CD14-positive monocyte (primary cell): ENCODE data around the gene LHFPL5. TPM values are rescaled to one million over a fixed set of nuclear protein-coding genes. Genes with fewer than 3 reads are reported as not detected.

Experiments
- DNase-seq, 3 donors: peaks; one replicate each; pipeline ENCODE4 v3.0.0-alpha.2; 2011 to 2022
- H2AFZ ChIP-seq: 2 replicates; pipeline ENCODE4 v1.6.0; 2012; ENCODE audit warnings: mild to moderate bottlenecking, low read depth, low read length, inconsistent platforms; ENCODE audit not compliant: insufficient read depth, poor library complexity, severe bottlenecking
- H3K27ac ChIP-seq, 2 donors: 1 replicate in 1 of 2; 2 replicates in 1 of 2; pipeline ENCODE4 v1.5.1; 2012 to 2013; ENCODE audit warnings: low read length in 2 of 2, control low read depth in 1 of 2, inconsistent platforms in 1 of 2, low read depth in 1 of 2, mild to moderate bottlenecking in 1 of 2
- H3K27me3 ChIP-seq, 2 donors: one replicate each; pipeline versions ENCODE4 v1.6.0 to v1.6.1; 2011 to 2013; ENCODE audit warnings: low read length in 2 of 2; ENCODE audit not compliant: control insufficient read depth in 2 of 2, insufficient read depth in 2 of 2
- H3K36me3 ChIP-seq, 2 donors: replicated peaks in 1 of 2; 1 replicate in 1 of 2; 2 replicates in 1 of 2; pipeline versions ENCODE4 v1.5.1 to v1.6.1; 2012 to 2013; ENCODE audit warnings: low read length in 2 of 2, control low read depth in 1 of 2, inconsistent platforms in 1 of 2, mild to moderate bottlenecking in 1 of 2; ENCODE audit not compliant: insufficient read depth in 2 of 2, control insufficient read depth in 1 of 2
- H3K4me1 ChIP-seq, 2 donors: 1 replicate in 1 of 2; 2 replicates in 1 of 2; pipeline versions ENCODE4 v1.5.1 to v1.6.1; 2012 to 2013; ENCODE audit warnings: low read length in 2 of 2, control low read depth in 1 of 2, inconsistent platforms in 1 of 2, mild to moderate bottlenecking in 1 of 2, moderate library complexity in 1 of 2; ENCODE audit not compliant: insufficient read depth in 2 of 2, control insufficient read depth in 1 of 2
- H3K4me2 ChIP-seq: replicated peaks from 2 replicates; pipeline ENCODE3; 2012; ENCODE audit warnings: low read length, moderate library complexity, mild to moderate bottlenecking; ENCODE audit not compliant: poor library complexity, severe bottlenecking; ENCODE audit errors: extremely low read depth
- H3K4me3 ChIP-seq, 3 experiments: fragments of 200-600 bp in 1 of 3; sonication (generic) in 1 of 3; replicated peaks in 1 of 3; 1 replicate in 2 of 3; 2 replicates in 1 of 3; pipeline ENCODE4 v1.5.1; 2011 to 2013; ENCODE audit warnings: low read length in 3 of 3, mild to moderate bottlenecking in 3 of 3, control low read depth in 2 of 3, low read depth in 2 of 3, inconsistent platforms in 1 of 3, moderate library complexity in 1 of 3
- H3K79me2 ChIP-seq: 2 replicates; pipeline ENCODE4 v1.6.0; 2012; ENCODE audit warnings: mild to moderate bottlenecking, control low read depth, inconsistent platforms, low read length, moderate library complexity; ENCODE audit not compliant: insufficient read depth
- H3K9ac ChIP-seq: 2 replicates; pipeline ENCODE4 v1.6.0; 2017; ENCODE audit warnings: low read length, mild to moderate bottlenecking; ENCODE audit not compliant: insufficient read depth, poor library complexity, severe bottlenecking
- H3K9me3 ChIP-seq, 2 donors: replicated peaks in 1 of 2; 1 replicate in 1 of 2; 2 replicates in 1 of 2; pipeline versions ENCODE4 v1.5.1 to v1.6.1; 2012 to 2013; ENCODE audit warnings: low read length in 2 of 2, control low read depth in 1 of 2; ENCODE audit not compliant: control insufficient read depth in 1 of 2, insufficient read depth in 1 of 2
- H4K20me1 ChIP-seq: 2 replicates; pipeline ENCODE4 v1.6.0; 2012; ENCODE audit warnings: mild to moderate bottlenecking, low read length, control low read depth, moderate library complexity; ENCODE audit not compliant: insufficient read depth
- H3K27ac Mint-ChIP-seq, 7 donors: one replicate each; pipeline ENCODE4 v1.8.0; 2020; ENCODE audit warnings: mild to moderate bottlenecking in 7 of 7, mixed read lengths in 7 of 7, moderate library complexity in 6 of 7, inconsistent platforms in 2 of 7
- H3K27me3 Mint-ChIP-seq, 3 donors: one replicate each; pipeline ENCODE4 v1.8.0; 2021 to 2022; ENCODE audit warnings: low read depth in 3 of 3, mild to moderate bottlenecking in 3 of 3, mixed read lengths in 3 of 3, moderate library complexity in 3 of 3, inconsistent platforms in 1 of 3
- H3K36me3 Mint-ChIP-seq, 2 donors: one replicate each; pipeline ENCODE4 v1.8.0; 2020; ENCODE audit warnings: mixed read lengths in 2 of 2, inconsistent platforms in 1 of 2, mild to moderate bottlenecking in 1 of 2
- H3K4me1 Mint-ChIP-seq: one replicate; pipeline ENCODE4 v1.8.0; 2020; ENCODE audit warnings: mild to moderate bottlenecking, mixed read lengths
- H3K4me3 Mint-ChIP-seq, 2 donors: one replicate each; pipeline ENCODE4 v1.8.0; 2020; ENCODE audit warnings: mild to moderate bottlenecking in 2 of 2, mixed read lengths in 2 of 2, moderate library complexity in 1 of 2
- H3K9me3 Mint-ChIP-seq, 7 donors: one replicate each; pipeline ENCODE4 v1.8.0; 2020 to 2022; ENCODE audit warnings: mixed read lengths in 7 of 7, mild to moderate bottlenecking in 6 of 7, moderate library complexity in 6 of 7, inconsistent platforms in 2 of 7
- whole genome bisulfite sequencing: methylation state at CpG from one replicate; pipeline ENCODE4 v1.1.5; 2013; ENCODE audit warnings: missing lambda C conversion rate; ENCODE audit not compliant: insufficient coverage; 5-methylcytosine and 5-hydroxymethylcytosine counted together
- intact Hi-C, 2 donors: fragments of 100-400 bp; cut with micrococcal nuclease; formaldehyde crosslinking; loops; one replicate each; pipeline versions ENCODE4 v1.15.0 to v1.15.1; 2023
- polyA plus RNA-seq, 3 donors: library from polyadenylated mRNA; depleted of rRNA in 1 of 3; unstranded in 2 of 3; stranded (reverse) in 1 of 3; fragments of 300-500 nt in 2 of 3; fragments of >200 nt in 1 of 3; fragmentation: Illumina TruSeq in 2 of 3; gene quantifications; 1 replicate in 2 of 3; 2 replicates in 1 of 3; pipeline ENCODE4 v1.2.3, GENCODE V29; 2012 to 2021
- TF ChIP-seq, protein P1 (sequence below): fragments of 200-600 bp; IDR thresholded peaks from one replicate; pipeline ENCODE4 v1.8.0; 2022; ENCODE audit warnings: antibody characterized with exemption, mild to moderate bottlenecking

The LHFPL5 gene
- polyA plus RNA-seq, 3 donors: not detected

DNA sequence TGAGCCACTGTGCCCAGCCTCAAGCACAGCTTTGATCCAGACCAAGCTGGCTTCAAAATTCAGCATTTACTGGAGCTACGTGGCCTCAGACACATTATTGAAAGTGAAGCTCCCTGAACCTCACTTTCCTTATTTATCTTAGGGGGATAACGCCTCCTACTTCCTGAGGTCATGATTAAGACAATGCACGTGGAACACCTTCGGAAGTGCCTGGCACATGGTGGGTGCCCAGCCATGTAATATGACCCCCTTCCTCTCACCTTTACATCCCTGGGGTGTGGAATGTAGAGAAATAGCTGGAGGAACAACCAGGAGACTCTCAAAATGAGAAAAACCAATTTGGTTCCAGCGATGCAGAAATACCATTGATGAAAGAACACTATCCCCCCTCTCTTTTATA lies 6.4 kb upstream of the LHFPL5 start:
- Histone ChIP-seq H3K27ac (no peak overlapping the region), H3K36me3 (no peaks in the 10 kb centered on the region), H3K4me2 (no peak overlapping the region), H2AFZ (no peak overlapping the region), H3K4me1 (no peaks in the 10 kb centered on the region), H3K9ac (no peak overlapping the region), H3K4me3 (no peak overlapping the region), H3K27me3 (no peaks in the 10 kb centered on the region), H3K79me2 (no peaks in the 10 kb centered on the region), H3K9me3 (no peaks in the 10 kb centered on the region), H4K20me1 (no peaks in the 10 kb centered on the region)
- no peaks in the 10 kb centered on the region for H3K4me1 Mint-ChIP-seq
- no peak overlapping the region for H3K4me3 Mint-ChIP-seq
- intact Hi-C loops: loop anchor here in 1 of 2 donors (1.0 kb wide), 1 partner anchor 11 kb away; no protein-coding TSS in a partner anchor
- H3K36me3 Mint-ChIP-seq: no peaks in the 10 kb centered on the region
- no peak overlapping the region for H3K27ac Mint-ChIP-seq
- TF ChIP-seq, protein P1, sequence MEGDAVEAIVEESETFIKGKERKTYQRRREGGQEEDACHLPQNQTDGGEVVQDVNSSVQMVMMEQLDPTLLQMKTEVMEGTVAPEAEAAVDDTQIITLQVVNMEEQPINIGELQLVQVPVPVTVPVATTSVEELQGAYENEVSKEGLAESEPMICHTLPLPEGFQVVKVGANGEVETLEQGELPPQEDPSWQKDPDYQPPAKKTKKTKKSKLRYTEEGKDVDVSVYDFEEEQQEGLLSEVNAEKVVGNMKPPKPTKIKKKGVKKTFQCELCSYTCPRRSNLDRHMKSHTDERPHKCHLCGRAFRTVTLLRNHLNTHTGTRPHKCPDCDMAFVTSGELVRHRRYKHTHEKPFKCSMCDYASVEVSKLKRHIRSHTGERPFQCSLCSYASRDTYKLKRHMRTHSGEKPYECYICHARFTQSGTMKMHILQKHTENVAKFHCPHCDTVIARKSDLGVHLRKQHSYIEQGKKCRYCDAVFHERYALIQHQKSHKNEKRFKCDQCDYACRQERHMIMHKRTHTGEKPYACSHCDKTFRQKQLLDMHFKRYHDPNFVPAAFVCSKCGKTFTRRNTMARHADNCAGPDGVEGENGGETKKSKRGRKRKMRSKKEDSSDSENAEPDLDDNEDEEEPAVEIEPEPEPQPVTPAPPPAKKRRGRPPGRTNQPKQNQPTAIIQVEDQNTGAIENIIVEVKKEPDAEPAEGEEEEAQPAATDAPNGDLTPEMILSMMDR: no peak
- WGBS: 100% methylated on average over 2 of the region's 5 CpGs
- no peak for DNase-seq
- H3K9me3 Mint-ChIP-seq: peaks cover 0 to 2% (median 0%) of the 10 kb centered on the region in 7 donors
- peaks cover 11 to 12% (median 12%) of the 10 kb centered on the region in 3 donors for H3K27me3 Mint-ChIP-seq

DNA sequence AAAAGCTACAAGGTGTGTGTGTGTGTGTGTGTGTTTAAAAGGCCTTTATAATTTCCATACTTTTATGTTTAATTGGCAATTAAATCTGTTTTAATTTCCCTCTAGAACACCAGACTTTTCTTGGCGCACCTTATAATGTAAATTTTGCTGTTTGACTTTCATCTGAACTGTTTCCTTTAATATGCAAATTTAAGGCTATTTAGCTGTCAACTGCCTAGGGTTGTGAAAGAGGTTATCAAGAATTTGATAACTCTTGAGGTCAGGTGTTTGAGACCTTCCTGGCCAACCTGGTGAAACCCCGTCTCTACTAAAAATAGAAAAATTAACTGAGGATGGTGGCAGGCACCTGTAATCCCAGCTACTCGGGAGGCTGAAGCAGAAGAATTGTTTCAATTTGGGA lies 4.0 kb upstream of the LHFPL5 start:
- Mint-ChIP-seq H3K27me3 (peaks cover 10 to 17% (median 16%) of the 10 kb centered on the region in 3 donors), H3K4me1 (peaks cover 2% of the 10 kb centered on the region), H3K4me3 (no peak overlapping the region), H3K9me3 (no peaks in the 10 kb centered on the region), H3K36me3 (no peaks in the 10 kb centered on the region), H3K27ac (no peak overlapping the region)
- Histone ChIP-seq H3K4me2 (no peak overlapping the region), H3K27me3 (no peaks in the 10 kb centered on the region), H3K9me3 (no peaks in the 10 kb centered on the region), H3K4me3 (no peak overlapping the region), H3K36me3 (no peaks in the 10 kb centered on the region), H3K9ac (no peak overlapping the region), H3K27ac (no peak overlapping the region), H2AFZ (no peak overlapping the region), H4K20me1 (no peaks in the 10 kb centered on the region), H3K79me2 (no peaks in the 10 kb centered on the region), H3K4me1 (no peaks in the 10 kb centered on the region)
- no peak for DNase-seq
- no CpG with 5 or more reads among the region's 3 CpGs for WGBS
- intact Hi-C loops: no loop called here
- TF ChIP-seq, protein P1: no peak
